Neural progenitor cell (in vitro differentiated cells): ENCODE measurements around the gene EXPH5.

Experiments
- EZH2 ChIP-seq: fragments of 200-600 bp; sonication (generic); IDR thresholded peaks from 2 replicates; pipeline ENCODE4 v1.6.1; 2017; ENCODE audit warnings: antibody characterized with exemption, mild to moderate bottlenecking, moderate library complexity
- EZH2phosphoT487 ChIP-seq: fragments of 200-600 bp; sonication (generic); IDR thresholded peaks from 2 replicates; pipeline ENCODE4 v1.6.1; 2017; ENCODE audit warnings: antibody characterized with exemption
- TF ChIP-seq, protein P1 (sequence below): fragments of 200-600 bp; sonication (generic); IDR thresholded peaks from 2 replicates; pipeline ENCODE4 v1.5.1; 2017; ENCODE audit warnings: antibody characterized with exemption, mild to moderate bottlenecking

DNA sequence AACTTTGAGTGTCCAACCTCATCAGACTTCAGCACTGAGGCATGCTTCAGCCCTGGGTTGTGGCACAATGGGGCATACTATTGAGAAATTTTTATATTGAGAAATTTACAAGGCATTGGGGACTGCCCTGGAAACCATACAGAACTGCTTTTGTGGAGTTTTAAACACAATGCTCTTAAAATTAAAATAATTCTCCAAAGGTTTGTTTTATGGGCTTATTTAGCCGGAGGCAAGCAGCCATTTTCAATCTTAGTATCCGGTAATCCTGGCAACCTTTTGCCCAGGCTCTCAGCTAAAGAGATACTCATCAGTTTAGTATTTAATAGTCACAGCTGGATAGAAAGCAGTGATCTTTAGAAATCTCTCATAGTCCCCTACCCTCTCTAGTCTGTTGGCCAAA lies 3.1 kb upstream of the EXPH5 start:
- TF ChIP-seq EZH2 = no peak
- TF ChIP-seq EZH2phosphoT487 = no peak
- TF ChIP-seq, protein P1, sequence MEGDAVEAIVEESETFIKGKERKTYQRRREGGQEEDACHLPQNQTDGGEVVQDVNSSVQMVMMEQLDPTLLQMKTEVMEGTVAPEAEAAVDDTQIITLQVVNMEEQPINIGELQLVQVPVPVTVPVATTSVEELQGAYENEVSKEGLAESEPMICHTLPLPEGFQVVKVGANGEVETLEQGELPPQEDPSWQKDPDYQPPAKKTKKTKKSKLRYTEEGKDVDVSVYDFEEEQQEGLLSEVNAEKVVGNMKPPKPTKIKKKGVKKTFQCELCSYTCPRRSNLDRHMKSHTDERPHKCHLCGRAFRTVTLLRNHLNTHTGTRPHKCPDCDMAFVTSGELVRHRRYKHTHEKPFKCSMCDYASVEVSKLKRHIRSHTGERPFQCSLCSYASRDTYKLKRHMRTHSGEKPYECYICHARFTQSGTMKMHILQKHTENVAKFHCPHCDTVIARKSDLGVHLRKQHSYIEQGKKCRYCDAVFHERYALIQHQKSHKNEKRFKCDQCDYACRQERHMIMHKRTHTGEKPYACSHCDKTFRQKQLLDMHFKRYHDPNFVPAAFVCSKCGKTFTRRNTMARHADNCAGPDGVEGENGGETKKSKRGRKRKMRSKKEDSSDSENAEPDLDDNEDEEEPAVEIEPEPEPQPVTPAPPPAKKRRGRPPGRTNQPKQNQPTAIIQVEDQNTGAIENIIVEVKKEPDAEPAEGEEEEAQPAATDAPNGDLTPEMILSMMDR = no peak
